ENCODE measurements around the gene CGB7.
"Not testable (repeated sequence)": the region's sequence is repeated elsewhere in the genome, so short reads cannot be mapped to it uniquely, and the experiment has no call there.

Gene CGB7

GRCh38 chr19:49092686-49093085 lies 35.1 kb upstream of the CGB7 start:
- Histone ChIP-seq H3K27me3 (ENCODE audit: control insufficient read depth, insufficient read depth, low read length, poor library complexity, severe bottlenecking) (no peaks in the 10 kb centered on the region), H3K4me3 (ENCODE audit: insufficient read depth, low read depth, low read length) (no peak overlapping the region), H3K27ac (ENCODE audit: insufficient read depth, low read depth, low read length, poor library complexity, severe bottlenecking) (no peak overlapping the region), H3K9me3 (ENCODE audit: control insufficient read depth, low read length) (no peaks in the 10 kb centered on the region), H3K4me1 (ENCODE audit: control insufficient read depth, insufficient read depth, low read length) (no peaks in the 10 kb centered on the region), H3K36me3 (ENCODE audit: control insufficient read depth, insufficient read depth, low read length) (peaks cover 62% of the 10 kb centered on the region)
- 98% methylated on average over 6 of the region's 6 CpGs for WGBS, 2 experiments

DNA sequence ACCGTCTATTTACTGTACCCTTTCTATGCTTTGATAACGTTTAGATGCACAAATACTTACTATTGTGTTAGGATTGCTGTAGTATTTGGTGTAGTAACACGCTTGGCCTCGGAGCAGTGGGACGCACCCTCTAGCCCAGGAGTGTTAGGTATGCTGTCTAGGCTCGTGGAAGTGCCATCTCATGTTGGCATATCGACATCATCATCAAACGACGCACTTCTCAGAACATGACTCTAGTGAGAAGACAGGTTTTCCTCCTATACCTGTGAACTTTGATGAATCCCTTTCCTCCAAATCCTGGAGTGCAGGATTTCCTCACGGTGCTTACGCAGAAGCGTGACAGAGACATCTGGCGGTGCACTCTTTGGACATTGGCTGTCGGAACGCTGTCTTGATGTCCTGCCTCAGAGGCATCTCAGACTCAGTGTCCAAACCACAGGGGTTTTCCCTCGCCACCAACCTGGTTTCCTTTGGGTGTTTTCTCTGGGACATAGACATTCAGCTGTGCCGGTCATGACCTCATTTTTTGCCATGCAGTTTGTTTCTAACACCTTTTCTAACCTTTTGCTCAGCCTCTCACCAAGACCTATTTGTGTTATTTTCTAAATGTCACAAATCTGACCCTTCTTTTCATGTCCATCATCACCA lies 34.0 kb upstream of the CGB7 start:
- Histone ChIP-seq H3K9me3 (ENCODE audit: control insufficient read depth, low read length) (no peaks in the 10 kb centered on the region), H3K27me3 (ENCODE audit: control insufficient read depth, insufficient read depth, low read length, poor library complexity, severe bottlenecking) (no peaks in the 10 kb centered on the region), H3K36me3 (ENCODE audit: control insufficient read depth, insufficient read depth, low read length) (peaks cover 70% of the 10 kb centered on the region), H3K4me1 (ENCODE audit: control insufficient read depth, insufficient read depth, low read length) (peaks cover 1% of the 10 kb centered on the region), H3K27ac (ENCODE audit: insufficient read depth, low read depth, low read length, poor library complexity, severe bottlenecking) (no peak overlapping the region), H3K4me3 (ENCODE audit: insufficient read depth, low read depth, low read length) (no peak overlapping the region)
- 96 to 97% methylated on average over 17 of the region's 17 CpGs for WGBS, 2 experiments

DNA sequence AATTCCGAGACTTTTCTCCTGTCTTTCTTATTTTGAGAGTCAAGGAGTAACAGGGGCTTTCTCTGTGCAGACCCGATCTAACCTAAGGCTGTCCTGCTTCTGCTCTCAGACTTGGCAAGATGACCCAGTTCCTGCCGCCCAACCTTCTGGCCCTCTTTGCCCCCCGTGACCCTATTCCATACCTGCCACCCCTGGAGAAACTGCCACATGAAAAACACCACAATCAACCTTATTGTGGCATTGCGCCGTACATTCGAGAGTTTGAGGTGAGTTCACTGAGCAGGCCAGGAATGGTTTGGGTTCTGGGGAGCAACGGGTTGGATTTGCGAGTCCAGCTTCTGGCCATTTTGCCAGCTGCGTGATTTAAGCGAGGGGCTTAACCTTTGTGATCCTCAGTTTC lies 28.7 kb upstream of the CGB7 start:
- no peak overlapping the region for H3K27ac ChIP-seq (ENCODE audit: insufficient read depth, low read depth, low read length, poor library complexity, severe bottlenecking)
- peak overlapping the region; percentile 62 for H3K4me3 ChIP-seq (ENCODE audit: insufficient read depth, low read depth, low read length)
- WGBS, 2 experiments = 72% methylated on average over 11 of the region's 11 CpGs
- H3K9me3 ChIP-seq (ENCODE audit: control insufficient read depth, low read length) = no peaks in the 10 kb centered on the region
- peaks cover 37% of the 10 kb centered on the region for H3K36me3 ChIP-seq (ENCODE audit: control insufficient read depth, insufficient read depth, low read length)
- H3K27me3 ChIP-seq (ENCODE audit: control insufficient read depth, insufficient read depth, low read length, poor library complexity, severe bottlenecking) = peaks cover 4% of the 10 kb centered on the region
- peaks cover 4% of the 10 kb centered on the region for H3K4me1 ChIP-seq (ENCODE audit: control insufficient read depth, insufficient read depth, low read length)

DNA sequence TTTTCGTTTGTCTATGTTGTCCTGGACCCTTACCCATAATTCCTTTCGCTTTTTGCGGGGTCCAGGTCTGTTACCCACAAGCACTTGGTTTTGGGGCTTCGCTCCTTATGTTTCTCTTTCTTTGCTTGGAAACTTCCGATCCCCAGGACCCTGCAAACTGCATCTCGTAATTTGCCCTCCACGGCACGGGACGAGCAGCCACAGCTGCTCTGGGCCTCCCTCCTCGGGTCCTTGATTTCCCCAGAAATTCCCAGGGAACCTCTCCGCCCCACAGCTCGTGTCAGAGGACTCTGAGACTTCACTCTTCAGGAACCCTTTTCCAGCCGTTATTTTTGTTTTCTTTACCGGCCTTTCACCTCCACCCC lies 28.3 kb upstream of the CGB7 start:
- H3K27me3 ChIP-seq (ENCODE audit: control insufficient read depth, insufficient read depth, low read length, poor library complexity, severe bottlenecking) = peaks cover 5% of the 10 kb centered on the region
- H3K36me3 ChIP-seq (ENCODE audit: control insufficient read depth, insufficient read depth, low read length) = peaks cover 33% of the 10 kb centered on the region
- H3K9me3 ChIP-seq (ENCODE audit: control insufficient read depth, low read length) = no peaks in the 10 kb centered on the region
- peak overlapping the region; percentile 66 for H3K27ac ChIP-seq (ENCODE audit: insufficient read depth, low read depth, low read length, poor library complexity, severe bottlenecking)
- peaks cover 4% of the 10 kb centered on the region for H3K4me1 ChIP-seq (ENCODE audit: control insufficient read depth, insufficient read depth, low read length)
- WGBS, 2 experiments = 2 to 3% methylated on average over 14 of the region's 14 CpGs
- H3K4me3 ChIP-seq (ENCODE audit: insufficient read depth, low read depth, low read length) = peak overlapping the region; percentile 62

DNA sequence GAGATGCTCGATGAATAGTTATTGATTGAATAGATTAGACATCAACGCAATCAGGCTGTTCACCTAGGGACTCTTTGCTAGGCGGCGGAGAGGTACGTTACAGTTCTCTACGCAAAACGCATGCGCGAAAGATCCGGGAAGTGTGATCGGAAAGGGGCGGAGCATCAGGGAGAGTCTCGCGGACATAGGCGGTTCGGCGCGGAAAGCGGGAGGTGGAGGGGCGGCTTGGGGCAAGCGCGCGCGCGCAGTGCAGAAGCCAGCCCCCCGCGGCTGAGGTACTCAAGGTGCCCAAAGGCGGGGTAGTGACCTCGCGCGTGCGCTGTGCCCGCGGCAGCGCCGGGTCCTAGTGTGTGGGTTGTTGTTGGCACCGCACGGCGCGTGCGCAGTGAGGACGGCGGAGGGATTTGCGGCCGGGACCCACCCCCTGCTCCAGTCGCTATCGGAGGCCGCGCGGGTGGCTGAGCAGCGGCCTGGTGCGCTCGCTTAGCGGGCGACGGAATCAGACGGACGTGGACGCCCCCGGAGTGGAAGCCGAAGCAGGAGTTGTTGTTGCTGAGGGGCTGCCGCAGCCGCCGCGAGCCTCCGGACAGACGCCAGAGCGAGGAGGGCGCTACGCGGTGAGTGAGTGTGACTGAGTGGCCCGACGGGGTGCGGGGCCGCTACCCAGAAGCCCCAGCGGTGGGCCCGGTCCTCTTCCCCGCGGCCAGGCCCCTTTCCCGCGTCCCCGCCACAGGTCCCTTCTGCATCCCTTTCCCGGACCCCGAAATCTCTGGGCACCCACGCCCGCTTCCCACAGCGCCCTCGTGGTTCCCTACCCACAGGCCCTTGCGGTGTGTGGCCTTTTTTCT lies 27.7 kb upstream of the CGB7 start, which contains the start of gene SNRNP70:
TSS of gene SNRNP70 (plus strand) at position 432 of the 848 bp plus-strand sequence. CDS start 964 bp downstream, outside the sequence.
- H3K36me3 ChIP-seq (ENCODE audit: control insufficient read depth, insufficient read depth, low read length) = peaks cover 27% of the 10 kb centered on the region
- WGBS, 2 experiments = 0% methylated on average over 89 of the region's 89 CpGs
- peaks cover 9% of the 10 kb centered on the region for H3K27me3 ChIP-seq (ENCODE audit: control insufficient read depth, insufficient read depth, low read length, poor library complexity, severe bottlenecking)
- peaks cover 4% of the 10 kb centered on the region for H3K4me1 ChIP-seq (ENCODE audit: control insufficient read depth, insufficient read depth, low read length)
- peak within 1 kb of the TSS; percentile 66 for H3K27ac ChIP-seq (ENCODE audit: insufficient read depth, low read depth, low read length, poor library complexity, severe bottlenecking)
- no peaks in the 10 kb centered on the region for H3K9me3 ChIP-seq (ENCODE audit: control insufficient read depth, low read length)
- H3K4me3 ChIP-seq (ENCODE audit: insufficient read depth, low read depth, low read length) = peak within 1 kb of the TSS; percentile 62

GRCh38 chr19:49084206-49085019 lies 26.9 kb upstream of the CGB7 start:
- Histone ChIP-seq H3K36me3 (ENCODE audit: control insufficient read depth, insufficient read depth, low read length) (peaks cover 22% of the 10 kb centered on the region), H3K4me1 (ENCODE audit: control insufficient read depth, insufficient read depth, low read length) (peaks cover 4% of the 10 kb centered on the region), H3K4me3 (ENCODE audit: insufficient read depth, low read depth, low read length) (peak overlapping the region; percentile 62), H3K27ac (ENCODE audit: insufficient read depth, low read depth, low read length, poor library complexity, severe bottlenecking) (no peak overlapping the region), H3K9me3 (ENCODE audit: control insufficient read depth, low read length) (no peaks in the 10 kb centered on the region), H3K27me3 (ENCODE audit: control insufficient read depth, insufficient read depth, low read length, poor library complexity, severe bottlenecking) (peaks cover 10% of the 10 kb centered on the region)
- WGBS, 2 experiments = 80 to 84% methylated on average over 26 of the region's 26 CpGs

GRCh38 chr19:49081273-49081672 lies 23.7 kb upstream of the CGB7 start:
- Histone ChIP-seq H3K27ac (ENCODE audit: insufficient read depth, low read depth, low read length, poor library complexity, severe bottlenecking) (no peak overlapping the region), H3K36me3 (ENCODE audit: control insufficient read depth, insufficient read depth, low read length) (no peaks in the 10 kb centered on the region), H3K9me3 (ENCODE audit: control insufficient read depth, low read length) (no peaks in the 10 kb centered on the region), H3K4me1 (ENCODE audit: control insufficient read depth, insufficient read depth, low read length) (no peaks in the 10 kb centered on the region), H3K4me3 (ENCODE audit: insufficient read depth, low read depth, low read length) (no peak overlapping the region), H3K27me3 (ENCODE audit: control insufficient read depth, insufficient read depth, low read length, poor library complexity, severe bottlenecking) (peaks cover 10% of the 10 kb centered on the region)
- 80 to 81% methylated on average over 1 of the region's 1 CpG for WGBS, 2 experiments

GRCh38 chr19:49080392-49080791 lies 22.8 kb upstream of the CGB7 start:
- no peaks in the 10 kb centered on the region for H3K9me3 ChIP-seq (ENCODE audit: control insufficient read depth, low read length)
- H3K27ac ChIP-seq (ENCODE audit: insufficient read depth, low read depth, low read length, poor library complexity, severe bottlenecking) = no peak overlapping the region
- no peaks in the 10 kb centered on the region for H3K4me1 ChIP-seq (ENCODE audit: control insufficient read depth, insufficient read depth, low read length)
- 85 to 90% methylated on average over 4 of the region's 4 CpGs for WGBS, 2 experiments
- H3K36me3 ChIP-seq (ENCODE audit: control insufficient read depth, insufficient read depth, low read length) = no peaks in the 10 kb centered on the region
- H3K27me3 ChIP-seq (ENCODE audit: control insufficient read depth, insufficient read depth, low read length, poor library complexity, severe bottlenecking) = peaks cover 10% of the 10 kb centered on the region
- no peak overlapping the region for H3K4me3 ChIP-seq (ENCODE audit: insufficient read depth, low read depth, low read length)

- 24 to 32% methylated on average over 7 to 8 of the region's 9 CpGs for WGBS, 2 experiments
- not testable (repeated sequence) for H3K36me3 ChIP-seq (ENCODE audit: control insufficient read depth, insufficient read depth, low read length); H3K4me3 ChIP-seq (ENCODE audit: insufficient read depth, low read depth, low read length); H3K27ac ChIP-seq (ENCODE audit: insufficient read depth, low read depth, low read length, poor library complexity, severe bottlenecking); H3K9me3 ChIP-seq (ENCODE audit: control insufficient read depth, low read length); H3K4me1 ChIP-seq (ENCODE audit: control insufficient read depth, insufficient read depth, low read length)
- peaks cover 47% of the 10 kb centered on the region for H3K27me3 ChIP-seq (ENCODE audit: control insufficient read depth, insufficient read depth, low read length, poor library complexity, severe bottlenecking)
Measured at GRCh38 chr19:49074869-49075268, 17.3 kb upstream of the CGB7 start.

Measured in ectodermal cell (in vitro differentiated cells).